CD4-positive, alpha-beta T cell treated with Interleukin-15 for 1 hour (primary cell): Measurements from ENCODE around the gene RPS6KA1.
"Not testable (repeated sequence)": the region's sequence is repeated elsewhere in the genome, so short reads cannot be mapped to it uniquely, and the experiment has no call there.

Experiments used
- DNase-seq: peaks from one replicate; pipeline ENCODE4 v3.0.0-alpha.2; 2020

Gene RPS6KA1

GRCh38 chr1:26556111-26556510 lies 26.6 kb downstream of the RPS6KA1 start:
- no peak for DNase-seq

GRCh38 chr1:26557008-26557407 lies 27.4 kb downstream of the RPS6KA1 start:
- no peak for DNase-seq

DNA sequence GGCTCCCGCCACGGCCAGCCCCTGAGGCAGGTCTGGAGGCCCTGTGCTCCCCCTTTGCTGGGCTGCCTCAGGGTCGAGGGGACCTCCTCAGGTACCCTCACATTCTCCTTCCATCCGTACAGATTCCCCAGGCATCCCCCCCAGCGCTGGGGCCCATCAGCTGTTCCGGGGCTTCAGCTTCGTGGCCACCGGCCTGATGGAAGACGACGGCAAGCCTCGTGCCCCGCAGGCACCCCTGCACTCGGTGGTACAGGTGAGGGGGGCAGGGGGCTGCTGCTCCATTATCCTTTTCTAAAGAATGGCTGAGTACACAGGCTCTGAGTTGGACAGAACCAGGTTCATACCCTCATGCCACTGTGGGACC lies 29.1 kb downstream of the RPS6KA1 start:
- DNase-seq: no peak

DNA sequence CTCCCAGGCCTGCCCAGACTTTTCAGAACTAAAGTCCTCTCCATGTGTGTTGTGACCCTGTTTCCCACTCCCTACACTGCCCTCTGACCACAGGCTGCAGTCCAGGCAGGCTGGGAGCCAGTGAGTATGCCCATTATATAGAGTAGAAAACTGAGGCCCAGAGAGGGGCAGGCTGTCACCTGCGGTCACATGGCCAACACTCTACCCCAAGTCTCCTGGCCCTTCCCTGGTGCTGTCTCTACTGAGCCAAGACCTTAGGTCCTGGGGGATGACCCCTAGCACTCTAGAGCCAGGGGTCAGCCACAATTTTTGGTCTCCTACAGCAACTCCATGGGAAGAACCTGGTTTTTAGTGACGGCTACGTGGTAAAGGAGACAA lies 30.8 kb downstream of the RPS6KA1 start:
- DNase-seq: no peak

GRCh38 chr1:26570287-26570686 lies 40.7 kb downstream of the RPS6KA1 start:
- DNase-seq: no peak

GRCh38 chr1:26571381-26571780 lies 41.8 kb downstream of the RPS6KA1 start:
- no peak for DNase-seq

DNA sequence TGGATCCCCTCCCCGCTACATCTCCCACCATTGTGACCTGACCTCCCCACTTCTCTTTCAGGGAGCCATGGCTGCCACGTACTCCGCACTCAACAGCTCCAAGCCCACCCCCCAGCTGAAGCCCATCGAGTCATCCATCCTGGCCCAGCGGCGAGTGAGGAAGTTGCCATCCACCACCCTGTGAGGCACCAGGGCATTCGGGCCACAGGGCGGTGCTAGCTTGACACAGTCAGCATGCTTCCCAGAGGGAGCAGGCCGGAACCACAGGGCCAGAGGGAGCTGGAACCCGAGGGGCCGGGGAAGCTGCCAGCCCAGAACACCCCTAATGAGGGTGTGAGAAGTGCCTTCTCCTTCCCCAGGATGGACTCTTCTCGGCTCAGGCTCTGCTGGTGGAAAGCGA lies 44.5 kb downstream of the RPS6KA1 start:
- no peak for DNase-seq

DNA sequence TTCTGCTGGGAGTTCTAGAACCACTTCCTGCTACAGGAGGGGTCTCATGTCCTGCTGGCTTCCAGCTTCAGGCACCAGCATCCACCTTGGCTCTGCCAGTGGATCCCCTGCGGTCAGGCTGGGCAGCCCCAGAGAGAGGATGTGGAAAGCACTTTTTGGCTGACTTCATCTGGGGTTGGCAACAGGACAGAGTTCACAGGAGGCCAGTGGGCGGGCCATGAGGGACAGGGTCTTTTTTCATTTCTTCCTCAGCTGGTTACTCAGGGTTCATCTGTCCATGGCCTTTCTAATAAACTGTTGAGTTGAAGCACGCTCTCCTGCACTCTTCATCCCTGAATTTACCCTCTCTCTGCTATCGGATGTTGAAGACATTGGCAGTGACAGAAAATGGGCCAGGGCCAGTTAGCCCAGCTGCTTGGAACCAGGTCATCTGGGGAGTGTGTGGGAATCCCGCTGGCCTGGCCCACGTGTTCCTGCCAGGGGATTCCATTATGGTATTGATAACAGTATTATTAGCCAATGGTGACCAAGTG lies 45.2 kb downstream of the RPS6KA1 start:
- DNase-seq: no peak

- no peak for DNase-seq
Measured at GRCh38 chr1:26575348-26575747, 45.8 kb downstream of the RPS6KA1 start.

GRCh38 chr1:26578167-26578566 lies 48.6 kb downstream of the RPS6KA1 start:
- DNase-seq: no peak

DNA sequence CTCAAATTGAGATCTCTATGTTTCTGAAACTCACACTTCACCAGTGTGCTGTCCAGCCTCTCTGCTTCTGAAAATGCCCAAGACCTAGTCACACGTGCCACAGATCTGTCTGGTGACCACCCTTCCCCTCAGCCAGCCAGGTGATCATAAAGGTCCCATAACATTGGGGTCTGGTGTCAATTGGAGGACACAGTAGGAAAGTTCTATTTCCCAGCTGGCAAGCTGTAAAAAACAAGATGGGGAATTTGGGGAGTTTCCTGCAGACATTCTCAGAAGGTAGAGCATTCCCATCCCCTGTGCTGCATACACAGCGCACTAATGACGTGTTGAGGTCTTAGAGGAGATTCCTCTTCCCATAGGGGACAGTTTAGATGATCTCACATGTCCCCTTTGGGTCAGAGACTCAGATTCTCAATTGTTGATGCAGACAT lies 50.1 kb downstream of the RPS6KA1 start:
- DNase-seq: no peak

GRCh38 chr1:26580116-26580515 lies 50.6 kb downstream of the RPS6KA1 start:
- no peak for DNase-seq

GRCh38 chr1:26581287-26581651 lies 51.7 kb downstream of the RPS6KA1 start:
- DNase-seq: no peak

DNA sequence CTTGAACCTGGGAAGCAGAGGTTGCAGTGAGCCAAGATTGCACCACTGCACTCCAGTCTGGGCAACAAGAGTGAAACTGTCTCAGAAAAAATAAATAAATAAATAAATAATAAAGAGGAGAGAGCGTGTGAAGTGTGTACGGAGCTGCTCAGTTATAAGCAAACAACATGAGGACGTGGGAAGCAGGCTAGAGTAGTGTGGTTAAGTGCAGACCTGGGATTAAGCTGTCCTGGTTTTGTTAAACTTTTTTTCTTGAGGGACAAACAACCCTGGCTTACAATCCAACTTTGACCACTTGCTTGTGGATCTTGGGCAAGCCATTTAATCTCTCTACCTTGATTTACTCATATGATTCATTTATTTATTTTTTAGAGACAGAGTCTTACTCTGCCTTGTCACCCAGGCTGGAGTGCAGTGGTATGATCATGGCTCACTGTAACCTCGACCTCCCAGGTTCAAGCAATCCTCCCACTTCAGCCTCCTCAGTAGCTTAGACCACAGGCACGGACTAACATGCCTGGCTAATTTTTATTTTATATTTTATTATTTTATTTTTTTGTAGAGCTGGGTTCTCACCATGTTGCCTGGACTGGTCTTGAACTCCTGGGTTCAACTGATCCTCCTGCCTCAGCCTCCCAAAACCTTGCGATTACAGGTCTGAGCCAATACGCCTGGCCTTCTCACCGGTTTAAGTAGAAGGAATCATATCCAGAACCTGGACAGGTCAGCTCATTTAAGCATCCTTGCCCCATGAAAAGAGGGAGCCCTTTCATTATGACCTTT lies 52.7 kb downstream of the RPS6KA1 start:
- no peak for DNase-seq

GRCh38 chr1:26582836-26583460 lies 53.4 kb downstream of the RPS6KA1 start:
- DNase-seq: peak; percentile 61

DNA sequence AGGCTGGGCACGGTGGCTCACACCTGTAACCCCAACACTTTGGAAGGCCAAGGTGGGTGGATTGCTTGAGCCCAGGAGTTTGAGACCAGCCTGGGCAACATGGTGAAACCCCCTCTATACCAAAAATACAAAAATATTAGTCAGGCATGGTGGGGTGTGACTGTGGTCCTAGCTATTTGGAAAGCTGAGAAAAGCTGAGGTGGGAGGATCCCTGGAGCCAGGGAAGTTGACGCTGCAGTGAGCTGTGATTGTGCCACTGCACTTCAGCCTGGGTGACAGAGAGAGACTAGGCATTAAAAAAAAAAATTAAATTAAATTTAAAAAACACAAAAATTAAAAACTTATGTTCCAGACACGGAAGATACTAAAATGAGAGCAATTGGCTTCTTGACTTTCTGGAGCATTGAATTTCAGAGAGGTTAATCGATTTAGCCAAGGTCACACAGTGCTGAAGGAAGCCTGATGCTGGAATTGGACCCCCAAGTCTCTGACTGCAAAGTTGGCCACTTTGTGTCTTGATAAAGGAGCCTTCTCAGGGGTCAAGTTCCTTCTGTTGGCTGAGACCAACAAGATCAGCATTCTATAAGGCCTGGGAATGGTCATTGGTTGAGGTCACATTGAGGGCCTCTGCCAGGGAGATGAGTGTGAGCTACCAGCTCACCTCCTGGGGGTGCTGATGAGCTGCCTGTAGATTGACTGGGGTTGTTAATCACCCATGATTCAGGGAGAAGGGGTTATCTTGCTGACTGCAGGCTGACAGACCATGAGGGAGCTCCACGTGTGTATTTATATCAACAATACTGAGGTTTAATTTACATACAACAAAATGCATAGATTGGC lies 54.3 kb downstream of the RPS6KA1 start:
- no peak for DNase-seq

DNA sequence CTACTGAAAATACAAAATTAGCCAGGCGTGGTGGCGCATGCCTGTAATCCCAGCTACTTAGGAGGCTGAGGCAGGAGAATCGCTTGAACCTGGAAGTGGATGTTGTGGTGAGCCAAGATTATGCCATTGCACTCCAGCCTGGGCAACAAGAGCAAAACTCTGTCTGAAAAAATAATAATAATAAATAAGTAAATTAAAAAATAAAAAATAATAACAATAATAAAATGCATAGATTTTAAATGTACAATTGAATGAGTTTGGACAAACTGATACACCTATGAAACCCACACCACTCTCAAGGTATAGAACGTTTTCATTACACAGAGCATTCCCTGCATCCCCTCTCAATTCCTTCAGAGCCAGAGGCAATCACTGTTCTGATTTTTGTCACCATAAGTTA lies 55.0 kb downstream of the RPS6KA1 start:
- DNase-seq: not testable (repeated sequence)

DNA sequence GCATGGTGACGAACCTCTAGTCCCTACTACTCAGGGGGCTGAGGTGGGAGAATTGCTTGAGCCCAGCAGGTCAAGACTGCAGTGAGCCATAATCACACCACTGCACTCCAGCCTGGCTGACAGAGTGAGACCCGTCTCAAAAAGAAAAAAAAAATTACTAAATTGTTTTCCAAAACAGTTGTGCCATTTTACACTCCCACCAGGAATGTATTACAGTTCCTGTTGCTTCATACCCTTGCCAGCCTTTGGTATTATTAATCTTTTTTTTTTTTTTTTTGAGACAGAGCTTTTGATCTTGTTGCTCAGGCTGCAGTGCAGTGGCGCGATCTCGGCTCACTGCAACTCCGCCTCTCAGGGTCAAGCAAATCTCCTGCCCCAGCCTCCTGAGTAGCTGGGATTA lies 55.9 kb downstream of the RPS6KA1 start:
- DNase-seq: no peak

GRCh38 chr1:26593385-26593784 lies 63.8 kb downstream of the RPS6KA1 start:
- DNase-seq: no peak

- not testable (repeated sequence) for DNase-seq
Measured at GRCh38 chr1:26594593-26594992, 65.0 kb downstream of the RPS6KA1 start.

DNA sequence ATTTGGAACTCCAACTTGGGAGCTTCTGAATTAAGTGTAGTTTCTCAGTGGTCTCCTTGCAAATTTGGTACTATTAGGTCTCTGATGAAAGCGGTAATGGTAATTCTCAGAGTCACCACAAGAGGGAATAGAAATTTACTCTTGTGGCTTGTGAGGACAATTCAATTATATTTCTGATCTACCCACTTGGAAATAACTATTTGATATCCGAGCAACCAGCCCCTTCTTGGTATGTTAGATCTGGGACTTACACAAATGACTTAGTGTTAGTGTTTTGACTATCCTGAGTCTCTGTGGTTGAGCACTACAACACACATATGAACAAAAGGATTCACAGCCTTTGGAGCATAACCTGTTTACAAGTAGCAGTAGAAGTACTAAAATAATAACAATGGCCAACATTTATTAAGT lies 68.1 kb downstream of the RPS6KA1 start:
- no peak for DNase-seq

GRCh38 chr1:26598890-26599289 lies 69.3 kb downstream of the RPS6KA1 start:
- DNase-seq: no peak

GRCh38 chr1:26602378-26602959 lies 72.9 kb downstream of the RPS6KA1 start:
- DNase-seq: peak; percentile 22
